SK-N-SH treated with all-trans-retinoic acid at 6 μM for 48 hours (cell line): ENCODE measurements around the gene INSYN2B.

Experiments
- ATAC-seq: fragments of 200-7000 bp; cut with Tn5 transposase; 3 replicates; pipeline ENCODE4 v1.9.1; 2020; ENCODE audit warnings: mild to moderate bottlenecking, moderate library complexity
- BACH2 ChIP-seq: fragments of 250-450 bp; sonication (Bioruptor Pico); IDR thresholded peaks from 2 replicates; pipeline ENCODE4 v1.9.0; 2021; ENCODE audit warnings: mild to moderate bottlenecking, borderline replicate concordance
- CREB5 ChIP-seq: fragments of 250-450 bp; sonication (Bioruptor Pico); IDR thresholded peaks from 2 replicates; pipeline ENCODE4 v1.5.1; 2020; ENCODE audit warnings: low read depth, mild to moderate bottlenecking, moderate library complexity
- CSDC2 ChIP-seq: fragments of 250-450 bp; sonication (Bioruptor Pico); IDR thresholded peaks from 2 replicates; pipeline ENCODE4 v1.5.0; 2020; ENCODE audit warnings: mild to moderate bottlenecking, moderate library complexity
- CSRNP3 ChIP-seq: fragments of 250-450 bp; sonication (Bioruptor Pico); IDR thresholded peaks from 2 replicates; pipeline ENCODE4 v1.5.1; 2021; ENCODE audit warnings: mild to moderate bottlenecking, moderate library complexity
- ESRRG ChIP-seq: fragments of 250-450 bp; sonication (Bioruptor Pico); IDR thresholded peaks from 2 replicates; pipeline ENCODE4 v1.6.1; 2021; ENCODE audit warnings: mild to moderate bottlenecking
- GLIS3 ChIP-seq: fragments of 250-450 bp; sonication (Bioruptor Pico); IDR thresholded peaks from 2 replicates; pipeline ENCODE4 v1.5.0; 2020; ENCODE audit warnings: mild to moderate bottlenecking, moderate library complexity
- ISL1 ChIP-seq: fragments of 250-450 bp; sonication (Bioruptor Pico); IDR thresholded peaks from 2 replicates; pipeline ENCODE4 v2.1.2; 2022; ENCODE audit warnings: mild to moderate bottlenecking, moderate library complexity
- OSR1 ChIP-seq: fragments of 250-450 bp; sonication (Bioruptor Pico); IDR thresholded peaks from 2 replicates; pipeline ENCODE4 v1.8.0; 2022; ENCODE audit warnings: moderate library complexity, mild to moderate bottlenecking, inconsistent platforms
- PATZ1 ChIP-seq: fragments of 250-450 bp; sonication (Bioruptor Pico); IDR thresholded peaks from 2 replicates; pipeline ENCODE4 v1.8.0; 2020; ENCODE audit warnings: mild to moderate bottlenecking, moderate library complexity, borderline replicate concordance
- RARB ChIP-seq: fragments of 250-450 bp; sonication (Bioruptor Pico); IDR thresholded peaks from 2 replicates; pipeline ENCODE4 v1.8.0; 2021; ENCODE audit warnings: mild to moderate bottlenecking, moderate library complexity
- SNAI2 ChIP-seq: fragments of 250-450 bp; sonication (Bioruptor Pico); IDR thresholded peaks from 2 replicates; pipeline ENCODE4 v1.5.0; 2020; ENCODE audit warnings: mild to moderate bottlenecking, moderate library complexity
- TOX ChIP-seq: fragments of 250-450 bp; sonication (Bioruptor Pico); IDR thresholded peaks from 2 replicates; pipeline ENCODE4 v1.8.0; 2021; ENCODE audit warnings: mild to moderate bottlenecking, moderate library complexity, borderline replicate concordance
- TSHZ2 ChIP-seq: fragments of 250-450 bp; sonication (Bioruptor Pico); IDR thresholded peaks from 2 replicates; pipeline ENCODE4 v1.5.0; 2020; ENCODE audit warnings: mild to moderate bottlenecking, moderate library complexity
- ZC3H10 ChIP-seq: fragments of 250-450 bp; sonication (Bioruptor Pico); IDR thresholded peaks from 2 replicates; pipeline ENCODE4 v1.5.1; 2021; ENCODE audit warnings: mild to moderate bottlenecking, moderate library complexity
- ZFP3 ChIP-seq: fragments of 250-450 bp; sonication (Bioruptor Pico); IDR thresholded peaks from 2 replicates; pipeline ENCODE4 v1.5.0; 2020; ENCODE audit warnings: mild to moderate bottlenecking, moderate library complexity
- ZNF565 ChIP-seq: fragments of 450-650 bp; formaldehyde crosslinking; conservative IDR thresholded peaks from 2 replicates; pipeline ENCODE4 v1.5.0; 2020; ENCODE audit warnings: low read depth, mild to moderate bottlenecking, moderate library complexity
- ZNF70 ChIP-seq: fragments of 450-650 bp; formaldehyde crosslinking; IDR thresholded peaks from 2 replicates; pipeline ENCODE4 v1.5.0; 2020; ENCODE audit warnings: mild to moderate bottlenecking, moderate library complexity

The INSYN2B gene

GRCh38 chr5:169991115-169991869 is 11.0 kb upstream of the INSYN2B start:
- ATAC-seq = no peak
- TF ChIP-seq OSR1 (CRISPR knock-in tag) = no peak
- TF ChIP-seq CSRNP3 (CRISPR knock-in tag) = no peak
- no peak for TF ChIP-seq GLIS3 (CRISPR knock-in tag)
- TF ChIP-seq RARB = no peak
- no peak for TF ChIP-seq CREB5
- TF ChIP-seq ZFP3 (CRISPR knock-in tag) = no peak
- no peak for TF ChIP-seq BACH2 (CRISPR knock-in tag)
- no peak for TF ChIP-seq TOX (CRISPR knock-in tag)
- TF ChIP-seq CSDC2 (CRISPR knock-in tag) = no peak
- TF ChIP-seq TSHZ2 (CRISPR knock-in tag) = no peak

GRCh38 chr5:169989365-169989764 is 9.1 kb upstream of the INSYN2B start:
- ATAC-seq = peak; percentile 47; the same call in 2 of the 3 replicates

GRCh38 chr5:169988947-169989346 is 8.7 kb upstream of the INSYN2B start:
- no peak for ATAC-seq
- TF ChIP-seq BACH2 (CRISPR knock-in tag) (no peak), PATZ1 (CRISPR knock-in tag) (no peak), TSHZ2 (CRISPR knock-in tag) (no peak), ISL1 (no peak), SNAI2 (CRISPR knock-in tag) (no peak), ESRRG (CRISPR knock-in tag) (no peak), CSDC2 (CRISPR knock-in tag) (no peak), ZC3H10 (no peak)

More at GRCh38 chr5:169989365-169989764, 9.1 kb upstream of the INSYN2B start:
- TF ChIP-seq ZNF70 (CRISPR knock-in tag) = no peak
- no peak for TF ChIP-seq ZFP3 (CRISPR knock-in tag)
- no peak for TF ChIP-seq CSDC2 (CRISPR knock-in tag)
- TF ChIP-seq ZNF565 = no peak
- no peak for TF ChIP-seq CSRNP3 (CRISPR knock-in tag)
- TF ChIP-seq RARB = no peak
